Measurements from ENCODE around the gene CREM. TPM values are rescaled to one million over a fixed set of nuclear protein-coding genes. Genes with fewer than 3 reads are reported as not detected.

The CREM gene
- total RNA-seq, 4 donors from 2014 or later: 12.8 to 15.7 (median 13.3) TPM

DNA sequence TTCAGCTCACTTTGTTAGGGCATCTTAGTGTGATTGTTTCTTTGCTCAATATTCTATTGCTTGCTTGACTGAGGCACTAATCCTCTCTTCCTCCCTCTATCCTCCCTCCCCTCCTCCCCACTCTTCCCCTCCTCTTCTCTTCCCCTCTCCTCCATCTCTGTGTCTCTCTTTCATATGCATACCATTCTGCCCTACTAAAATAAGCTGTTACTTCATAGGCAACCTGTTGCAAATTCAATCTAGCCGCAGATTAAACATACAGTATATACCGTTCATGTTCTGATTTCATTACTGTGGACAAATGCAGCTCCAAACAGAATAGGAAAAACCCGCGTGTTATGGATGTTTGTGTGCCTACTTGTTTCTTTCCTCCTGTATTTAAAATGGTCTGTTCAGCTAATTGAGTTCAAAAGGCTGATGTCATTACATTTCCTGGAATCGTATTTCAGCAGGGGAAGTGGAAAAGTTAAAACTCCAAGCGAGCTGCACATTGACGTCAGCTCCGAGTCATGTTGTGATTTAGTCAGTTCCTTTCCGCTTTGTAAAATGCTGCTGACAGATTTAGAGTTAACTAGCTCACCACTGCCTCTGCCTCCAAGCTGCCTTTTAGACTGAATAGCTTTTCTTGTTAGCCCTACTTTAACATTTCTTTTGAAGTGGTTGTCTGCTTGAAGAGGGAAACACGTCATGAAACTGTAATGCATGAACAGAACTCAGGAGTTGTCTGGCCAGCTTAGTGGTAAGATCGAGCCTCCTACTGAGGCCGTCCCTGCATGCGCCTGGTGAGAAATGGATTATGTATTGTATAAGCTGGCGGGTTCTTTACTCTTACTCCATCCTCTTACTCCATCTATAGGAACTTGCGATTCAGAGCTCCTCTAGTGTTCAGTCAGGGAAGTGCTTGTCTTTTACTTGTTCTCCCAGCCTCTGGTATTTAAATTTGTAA lies 69.0 kb downstream of the CREM start:
- H3K36me3 ChIP-seq: no peaks in the 10 kb centered on the region
- peak overlapping the region; percentile 86 for H3K27ac ChIP-seq
- H3K4me3 ChIP-seq: peak overlapping the region; percentile 42
- H3K9me3 ChIP-seq: no peaks in the 10 kb centered on the region
- TF ChIP-seq POLR2AphosphoS5 (IDR thresholded peaks at IDR 0.05): peak in 1 of 3 donors; percentile 73
- peak; percentile 66 for TF ChIP-seq EP300 (IDR thresholded peaks at IDR 0.05)
- TF ChIP-seq CTCF (IDR thresholded peaks at IDR 0.05): peak; percentile 82 to 95
- TF ChIP-seq POLR2A (IDR thresholded peaks at IDR 0.05): peak in 1 of 2 donors; percentile 15
- no peaks in the 10 kb centered on the region for H3K27me3 ChIP-seq
- under 1% methylated on average over 15 of the region's 15 CpGs for WGBS
- H3K4me1 ChIP-seq: peaks cover 11% of the 10 kb centered on the region
- peak in 1 of 2 donors; percentile 81 for DNase-seq (ENCODE audit: low spot score in 2 of 2)

DNA sequence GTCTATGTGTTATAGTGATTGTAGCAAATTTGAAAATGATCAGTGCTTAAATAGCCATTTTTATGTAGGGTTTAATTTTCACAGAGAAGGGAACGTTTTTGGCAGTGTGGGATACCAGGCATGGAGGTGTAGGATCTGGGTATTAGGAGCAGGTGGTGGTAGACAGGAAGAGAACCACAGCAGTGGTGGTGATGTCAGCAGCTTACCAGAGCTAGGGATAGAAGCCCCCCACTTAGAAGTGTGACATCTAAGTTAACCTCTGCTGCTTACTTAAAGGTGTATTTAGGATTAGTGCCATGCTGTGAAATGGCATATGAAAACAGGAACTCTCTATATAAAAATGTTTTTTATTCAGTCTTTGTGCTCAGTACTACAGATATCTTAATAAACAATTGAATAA lies 73.8 kb downstream of the CREM start:
- 78% methylated on average over 1 of the region's 1 CpG for WGBS
- DNase-seq (ENCODE audit: low spot score in 2 of 2): no peak
- Histone ChIP-seq H3K27me3 (no peaks in the 10 kb centered on the region), H3K9me3 (no peaks in the 10 kb centered on the region), H3K4me1 (peaks cover 4% of the 10 kb centered on the region), H3K4me3 (no peak overlapping the region), H3K27ac (no peak overlapping the region), H3K36me3 (no peaks in the 10 kb centered on the region)
- TF ChIP-seq POLR2AphosphoS5 (IDR thresholded peaks at IDR 0.05) (no peak), POLR2A (IDR thresholded peaks at IDR 0.05) (no peak), CTCF (IDR thresholded peaks at IDR 0.05) (no peak), EP300 (IDR thresholded peaks at IDR 0.05) (no peak)

GRCh38 chr10:35201234-35201633 lies 74.6 kb downstream of the CREM start:
- Histone ChIP-seq H3K36me3 (no peaks in the 10 kb centered on the region), H3K4me3 (no peak overlapping the region), H3K4me1 (peaks cover 4% of the 10 kb centered on the region), H3K27ac (no peak overlapping the region), H3K27me3 (no peaks in the 10 kb centered on the region), H3K9me3 (no peaks in the 10 kb centered on the region)
- DNase-seq (ENCODE audit: low spot score in 2 of 2): no peak
- TF ChIP-seq EP300 (IDR thresholded peaks at IDR 0.05): no peak
- TF ChIP-seq POLR2A (IDR thresholded peaks at IDR 0.05): no peak
- TF ChIP-seq CTCF (IDR thresholded peaks at IDR 0.05): no peak
- TF ChIP-seq POLR2AphosphoS5 (IDR thresholded peaks at IDR 0.05): no peak
- 91% methylated on average over 4 of the region's 4 CpGs for WGBS

- DNase-seq (ENCODE audit: low spot score in 2 of 2): no peak
- Histone ChIP-seq H3K9me3 (no peaks in the 10 kb centered on the region), H3K4me1 (no peaks in the 10 kb centered on the region), H3K27me3 (no peaks in the 10 kb centered on the region), H3K27ac (no peak overlapping the region), H3K4me3 (no peak overlapping the region), H3K36me3 (peaks cover 2% of the 10 kb centered on the region)
- TF ChIP-seq POLR2AphosphoS5 (IDR thresholded peaks at IDR 0.05) (no peak), CTCF (IDR thresholded peaks at IDR 0.05) (no peak), EP300 (IDR thresholded peaks at IDR 0.05) (no peak), POLR2A (IDR thresholded peaks at IDR 0.05) (no peak)
Measured at GRCh38 chr10:35202050-35202449, 75.4 kb downstream of the CREM start.

DNA sequence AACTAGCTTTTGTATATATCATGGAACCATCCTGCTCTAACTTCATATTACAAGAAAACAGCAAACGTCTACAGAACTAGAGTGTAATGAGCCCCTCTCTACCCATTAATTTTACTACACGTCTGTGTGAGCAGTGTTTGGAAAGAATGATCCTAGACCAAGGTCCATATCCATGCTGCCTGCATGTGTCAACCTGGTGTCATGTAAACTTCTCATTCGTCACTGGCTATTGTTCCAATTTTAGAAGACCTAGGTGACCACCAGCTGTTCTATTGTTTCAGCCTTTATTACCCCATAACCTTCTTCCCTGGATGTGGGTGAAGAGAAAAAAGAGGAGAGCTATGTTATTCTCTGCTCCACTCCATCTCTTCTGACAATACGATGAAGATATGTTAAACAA lies 77.1 kb downstream of the CREM start:
- Histone ChIP-seq H3K36me3 (peaks cover 3% of the 10 kb centered on the region), H3K4me3 (no peak overlapping the region), H3K4me1 (no peaks in the 10 kb centered on the region), H3K27ac (no peak overlapping the region), H3K27me3 (no peaks in the 10 kb centered on the region), H3K9me3 (no peaks in the 10 kb centered on the region)
- no peak for TF ChIP-seq CTCF (IDR thresholded peaks at IDR 0.05)
- TF ChIP-seq POLR2AphosphoS5 (IDR thresholded peaks at IDR 0.05): no peak
- no peak for TF ChIP-seq POLR2A (IDR thresholded peaks at IDR 0.05)
- no peak for TF ChIP-seq EP300 (IDR thresholded peaks at IDR 0.05)
- WGBS: 81% methylated on average over 4 of the region's 4 CpGs
- DNase-seq (ENCODE audit: low spot score in 2 of 2): no peak
